Mesothelial cell of epicardium (in vitro differentiated cells): Measurements from ENCODE around the gene DUOX1. TPM values are rescaled to one million over a fixed set of nuclear protein-coding genes. Genes with fewer than 3 reads are reported as not detected.

ENCODE experiments used
- DNase-seq, 2 experiments: peaks; one replicate each; pipeline ENCODE4 v3.0.0; 2021; ENCODE audit warnings: low spot score in 2 of 2; ENCODE audit not compliant: unreplicated experiment in 2 of 2
- H3K27ac Mint-ChIP-seq: 2 replicates; pipeline ENCODE4 v1.8.0; 2021; ENCODE audit warnings: mixed read lengths
- H3K27me3 Mint-ChIP-seq: 2 replicates; pipeline ENCODE4 v1.8.0; 2021; ENCODE audit warnings: low read depth, mixed read lengths
- H3K36me3 Mint-ChIP-seq: 2 replicates; pipeline ENCODE4 v1.8.0; 2021; ENCODE audit warnings: mixed read lengths
- H3K4me1 Mint-ChIP-seq: 2 replicates; pipeline ENCODE4 v1.8.0; 2021; ENCODE audit warnings: mixed read lengths
- H3K4me3 Mint-ChIP-seq: 2 replicates; pipeline ENCODE4 v1.8.0; 2021; ENCODE audit warnings: mild to moderate bottlenecking, moderate library complexity, mixed read lengths
- H3K9me3 Mint-ChIP-seq: 2 replicates; pipeline ENCODE4 v1.8.0; 2021; ENCODE audit warnings: mixed read lengths
- total RNA-seq: library from RNA; stranded (reverse); gene quantifications from 3 replicates; pipeline ENCODE4 v1.2.1, GENCODE V29; 2021
- TF ChIP-seq, protein P1 (sequence below): fragments of 200-600 bp; sonication (generic); IDR thresholded peaks from one replicate; pipeline ENCODE4 v1.5.0; 2021; ENCODE audit warnings: antibody characterized with exemption; ENCODE audit not compliant: unreplicated experiment

DUOX1 gene
- total RNA-seq, 1 donor from 2014 or later, result 7.2 TPM

DNA sequence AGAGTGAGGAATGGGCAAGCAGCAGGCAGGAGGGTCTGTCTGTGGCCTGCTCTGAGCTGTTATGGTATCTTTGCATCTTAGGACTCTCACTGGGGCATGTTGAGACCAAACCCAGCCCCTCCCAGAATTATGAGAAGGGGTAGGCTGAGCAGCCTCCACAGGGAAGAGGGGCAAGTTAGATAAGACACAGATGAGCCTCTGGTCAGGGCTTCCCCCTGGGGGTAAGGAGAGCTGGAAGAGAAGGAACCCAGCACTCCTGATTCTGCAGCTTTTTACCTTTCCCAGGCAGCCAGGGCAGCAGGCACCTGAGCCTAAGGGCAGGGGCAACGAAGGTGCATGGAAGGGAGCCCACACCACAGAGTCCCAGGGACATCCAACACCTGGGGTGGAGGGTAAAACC, 19.3 kb downstream of the DUOX1 start:
- H3K27me3 Mint-ChIP-seq, result no peaks in the 10 kb centered on the region
- no peak for DNase-seq
- no peaks in the 10 kb centered on the region for H3K9me3 Mint-ChIP-seq
- TF ChIP-seq, protein P1, sequence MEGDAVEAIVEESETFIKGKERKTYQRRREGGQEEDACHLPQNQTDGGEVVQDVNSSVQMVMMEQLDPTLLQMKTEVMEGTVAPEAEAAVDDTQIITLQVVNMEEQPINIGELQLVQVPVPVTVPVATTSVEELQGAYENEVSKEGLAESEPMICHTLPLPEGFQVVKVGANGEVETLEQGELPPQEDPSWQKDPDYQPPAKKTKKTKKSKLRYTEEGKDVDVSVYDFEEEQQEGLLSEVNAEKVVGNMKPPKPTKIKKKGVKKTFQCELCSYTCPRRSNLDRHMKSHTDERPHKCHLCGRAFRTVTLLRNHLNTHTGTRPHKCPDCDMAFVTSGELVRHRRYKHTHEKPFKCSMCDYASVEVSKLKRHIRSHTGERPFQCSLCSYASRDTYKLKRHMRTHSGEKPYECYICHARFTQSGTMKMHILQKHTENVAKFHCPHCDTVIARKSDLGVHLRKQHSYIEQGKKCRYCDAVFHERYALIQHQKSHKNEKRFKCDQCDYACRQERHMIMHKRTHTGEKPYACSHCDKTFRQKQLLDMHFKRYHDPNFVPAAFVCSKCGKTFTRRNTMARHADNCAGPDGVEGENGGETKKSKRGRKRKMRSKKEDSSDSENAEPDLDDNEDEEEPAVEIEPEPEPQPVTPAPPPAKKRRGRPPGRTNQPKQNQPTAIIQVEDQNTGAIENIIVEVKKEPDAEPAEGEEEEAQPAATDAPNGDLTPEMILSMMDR, result no peak
- H3K36me3 Mint-ChIP-seq, result no peaks in the 10 kb centered on the region
- peaks cover 13% of the 10 kb centered on the region for H3K4me1 Mint-ChIP-seq
- no peak overlapping the region for H3K4me3 Mint-ChIP-seq
- no peak overlapping the region for H3K27ac Mint-ChIP-seq

DNA sequence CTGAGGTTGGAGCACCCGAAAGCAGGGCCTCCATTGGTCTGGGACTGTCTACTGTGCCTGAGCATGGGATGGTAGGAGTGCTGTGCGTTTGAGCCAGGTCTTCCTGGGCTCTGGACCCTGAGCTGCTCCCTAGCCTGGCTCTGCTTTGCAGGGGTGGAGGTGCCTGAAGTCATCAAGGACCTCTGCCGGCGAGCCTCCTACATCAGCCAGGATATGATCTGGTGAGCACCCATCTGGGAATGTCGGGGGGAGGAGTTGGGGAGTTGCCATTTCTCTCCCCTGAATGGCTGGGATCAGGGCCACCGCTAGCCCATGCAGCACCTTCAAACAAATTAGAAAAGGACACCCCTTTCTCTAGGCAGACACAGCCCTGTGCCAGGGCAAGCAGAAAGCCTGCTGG, 20.7 kb downstream of the DUOX1 start:
- peaks cover 18% of the 10 kb centered on the region for H3K4me1 Mint-ChIP-seq
- H3K4me3 Mint-ChIP-seq, result no peak overlapping the region
- H3K9me3 Mint-ChIP-seq, result no peaks in the 10 kb centered on the region
- no peak overlapping the region for H3K27ac Mint-ChIP-seq
- no peaks in the 10 kb centered on the region for H3K36me3 Mint-ChIP-seq
- no peak for DNase-seq
- H3K27me3 Mint-ChIP-seq, result no peaks in the 10 kb centered on the region
- TF ChIP-seq, protein P1, result no peak

DNA sequence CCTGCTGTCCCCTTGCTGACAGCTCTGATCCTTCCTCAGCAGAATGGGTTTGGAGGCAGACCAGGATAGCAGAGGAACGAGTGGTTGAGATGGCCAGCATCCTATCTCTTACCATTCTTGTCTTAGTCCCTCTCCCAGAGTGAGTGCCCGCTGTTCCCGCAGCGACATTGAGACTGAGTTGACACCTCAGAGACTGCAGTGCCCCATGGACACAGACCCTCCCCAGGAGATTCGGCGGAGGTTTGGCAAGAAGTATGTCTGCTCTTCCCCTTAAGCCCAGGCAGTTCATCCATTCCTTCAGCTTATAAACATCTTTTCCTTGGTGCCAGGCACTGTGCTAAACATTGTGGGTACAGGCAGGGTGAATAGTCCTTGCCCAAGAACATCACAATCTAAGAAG, 21.2 kb downstream of the DUOX1 start:
- H3K36me3 Mint-ChIP-seq, result no peaks in the 10 kb centered on the region
- peaks cover 16% of the 10 kb centered on the region for H3K4me1 Mint-ChIP-seq
- no peak overlapping the region for H3K4me3 Mint-ChIP-seq
- TF ChIP-seq, protein P1, result no peak
- no peak overlapping the region for H3K27ac Mint-ChIP-seq
- no peak for DNase-seq
- no peaks in the 10 kb centered on the region for H3K9me3 Mint-ChIP-seq
- H3K27me3 Mint-ChIP-seq, result no peaks in the 10 kb centered on the region

DNA sequence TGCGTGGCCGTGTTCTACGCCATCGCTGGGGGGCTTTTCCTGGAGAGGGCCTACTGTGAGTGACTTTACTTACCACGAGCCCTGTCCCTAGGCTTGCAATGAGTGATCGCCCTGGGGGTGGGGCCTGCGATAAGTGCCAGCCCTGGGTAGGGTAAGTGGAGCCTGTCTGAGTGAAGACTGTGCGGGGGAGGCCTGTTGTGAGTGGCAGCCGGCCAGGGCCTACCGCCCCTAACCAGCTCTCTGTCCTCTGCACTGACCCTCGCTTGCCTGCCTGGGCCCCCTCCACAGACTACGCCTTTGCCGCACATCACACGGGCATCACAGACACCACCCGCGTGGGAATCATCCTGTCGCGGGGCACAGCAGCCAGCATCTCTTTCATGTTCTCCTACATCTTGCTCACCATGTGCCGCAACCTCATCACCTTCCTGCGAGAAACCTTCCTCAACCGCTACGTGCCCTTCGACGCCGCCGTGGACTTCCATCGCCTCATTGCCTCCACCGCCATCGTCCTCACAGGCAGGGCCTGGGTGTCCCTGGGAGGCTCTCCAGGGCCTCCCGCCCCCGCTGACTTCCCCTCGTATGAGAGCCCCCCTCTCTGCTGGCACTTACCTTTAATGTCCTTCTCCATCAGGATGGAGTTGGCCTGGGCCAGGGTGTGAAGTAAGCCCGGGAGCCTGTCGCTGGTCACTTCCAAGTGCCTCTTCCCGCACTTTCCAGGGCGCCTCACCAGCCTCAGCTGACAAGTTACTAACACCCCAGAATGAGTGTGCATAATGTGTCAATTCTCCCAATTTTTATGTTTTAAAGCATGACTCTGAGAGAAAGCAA, 22.4 kb downstream of the DUOX1 start:
- Mint-ChIP-seq H3K27ac (no peak overlapping the region), H3K9me3 (no peaks in the 10 kb centered on the region), H3K4me1 (peaks cover 14% of the 10 kb centered on the region), H3K27me3 (no peaks in the 10 kb centered on the region), H3K4me3 (no peak overlapping the region), H3K36me3 (no peaks in the 10 kb centered on the region)
- TF ChIP-seq, protein P1, result no peak
- no peak for DNase-seq

DNA sequence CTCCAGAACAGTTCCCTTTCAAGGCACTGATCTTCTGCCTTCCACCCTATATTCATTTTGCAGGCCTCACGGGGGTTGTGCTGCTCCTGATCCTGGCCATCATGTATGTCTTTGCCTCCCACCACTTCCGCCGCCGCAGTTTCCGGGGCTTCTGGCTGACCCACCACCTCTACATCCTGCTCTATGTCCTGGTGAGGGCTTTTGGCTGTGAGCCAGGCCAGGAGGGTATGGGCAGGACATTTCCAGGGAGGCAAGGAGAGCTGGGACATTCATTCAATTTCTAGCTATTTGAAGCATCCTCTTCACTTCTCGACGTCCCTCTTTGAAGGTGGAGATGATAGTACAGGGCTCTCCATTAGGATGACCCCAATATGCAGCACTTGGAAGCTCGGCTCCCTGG, 25.9 kb downstream of the DUOX1 start:
- TF ChIP-seq, protein P1, result no peak
- no peak for DNase-seq
- Mint-ChIP-seq H3K36me3 (no peaks in the 10 kb centered on the region), H3K27ac (no peak overlapping the region), H3K4me3 (no peak overlapping the region), H3K27me3 (no peaks in the 10 kb centered on the region), H3K4me1 (peaks cover 16% of the 10 kb centered on the region), H3K9me3 (no peaks in the 10 kb centered on the region)
